GM23338 (cell line): ENCODE measurements around the gene DTNB. TPM values are rescaled to one million over a fixed set of nuclear protein-coding genes. Genes with fewer than 3 reads are reported as not detected.

Experiments used
- ATAC-seq: fragments of 200-7000 bp; cut with Tn5 transposase; 3 replicates; pipeline ENCODE4 v1.9.1; 2020
- DNase-seq: peaks from one replicate; pipeline ENCODE4 v3.0.0-alpha.2; 2015; ENCODE audit warnings: low spot score
- H2AFZ ChIP-seq: fragments of 200-600 bp; sonication (generic); 2 replicates; pipeline ENCODE4 v1.8.0; 2016; ENCODE audit warnings: antibody characterized with exemption, mild to moderate bottlenecking, moderate library complexity
- H3F3A ChIP-seq: fragments of 200-600 bp; sonication (generic); replicated peaks from 2 replicates; pipeline ENCODE4 v1.8.0; 2017; ENCODE audit warnings: antibody characterized with exemption, mixed run types, low read depth
- H3K27ac ChIP-seq: fragments of 200-600 bp; sonication (generic); 2 replicates; pipeline ENCODE4 v1.6.1; 2016; ENCODE audit warnings: low read depth
- H3K27me3 ChIP-seq: fragments of 200-600 bp; sonication (generic); 2 replicates; pipeline ENCODE4 v1.8.0; 2016; ENCODE audit warnings: mild to moderate bottlenecking, mixed run types, moderate library complexity; ENCODE audit not compliant: insufficient read depth
- H3K36me3 ChIP-seq: fragments of 200-600 bp; sonication (generic); 2 replicates; pipeline ENCODE4 v1.8.0; 2016; ENCODE audit warnings: mild to moderate bottlenecking; ENCODE audit not compliant: insufficient read depth
- H3K4me1 ChIP-seq: fragments of 200-600 bp; sonication (generic); 2 replicates; pipeline ENCODE4 v1.8.0; 2016; ENCODE audit warnings: mild to moderate bottlenecking, moderate library complexity; ENCODE audit not compliant: insufficient read depth
- H3K4me2 ChIP-seq: fragments of 200-600 bp; sonication (generic); 2 replicates; pipeline ENCODE4 v1.7.1; 2017; ENCODE audit warnings: mixed run types
- H3K4me3 ChIP-seq: fragments of 200-600 bp; sonication (generic); 2 replicates; pipeline ENCODE4 v1.6.1; 2016; ENCODE audit warnings: mixed run types
- H3K79me2 ChIP-seq: fragments of 200-600 bp; sonication (generic); replicated peaks from 2 replicates; pipeline ENCODE4 v1.8.0; 2017; ENCODE audit warnings: mild to moderate bottlenecking; ENCODE audit not compliant: insufficient read depth
- H3K9me2 ChIP-seq: fragments of 200-600 bp; sonication (generic); 2 replicates; pipeline ENCODE4 v1.8.0; 2017; ENCODE audit not compliant: insufficient read depth
- H4K20me1 ChIP-seq: fragments of 200-600 bp; sonication (generic); replicated peaks from 2 replicates; pipeline ENCODE4 v1.8.0; 2017; ENCODE audit warnings: mild to moderate bottlenecking; ENCODE audit not compliant: insufficient read depth
- H3K27ac Mint-ChIP-seq: 2 replicates; pipeline ENCODE4 v1.8.0; 2020; ENCODE audit warnings: inconsistent platforms, mild to moderate bottlenecking, moderate library complexity, mixed read lengths
- H3K27me3 Mint-ChIP-seq: 3 replicates; pipeline ENCODE4 v1.8.0; 2022; ENCODE audit warnings: low read depth, mild to moderate bottlenecking, moderate library complexity, mixed read lengths, inconsistent platforms; ENCODE audit not compliant: insufficient read depth, poor library complexity
- H3K36me3 Mint-ChIP-seq: 3 replicates; pipeline ENCODE4 v1.8.0; 2021; ENCODE audit warnings: low read depth, mild to moderate bottlenecking, inconsistent platforms, moderate library complexity, mixed read lengths
- H3K4me1 Mint-ChIP-seq: 3 replicates; pipeline ENCODE4 v1.8.0; 2020; ENCODE audit warnings: mild to moderate bottlenecking, inconsistent platforms, mixed read lengths
- H3K4me3 Mint-ChIP-seq: 3 replicates; pipeline ENCODE4 v1.8.0; 2021; ENCODE audit warnings: moderate library complexity, mild to moderate bottlenecking, inconsistent platforms, mixed read lengths
- H3K9me3 Mint-ChIP-seq: 3 replicates; pipeline ENCODE4 v1.8.0; 2020; ENCODE audit warnings: moderate library complexity, mild to moderate bottlenecking, inconsistent platforms, mixed read lengths
- CREB1 ChIP-seq: fragments of 250-450 bp; sonication (Bioruptor Pico); IDR thresholded peaks from 2 replicates; pipeline ENCODE4 v1.5.0; 2020; ENCODE audit warnings: low read depth, mild to moderate bottlenecking, moderate library complexity
- NANOG ChIP-seq: IDR thresholded peaks from 2 replicates; pipeline ENCODE4 v1.6.1; 2016; ENCODE audit warnings: antibody characterized with exemption, borderline replicate concordance
- STAT1 ChIP-seq: IDR thresholded peaks from one replicate; pipeline ENCODE4 v1.6.1; 2016; ENCODE audit warnings: antibody characterized with exemption; ENCODE audit not compliant: unreplicated experiment
- ZNF331 ChIP-seq: fragments of 250-450 bp; sonication (Bioruptor Pico); IDR thresholded peaks from 2 replicates; pipeline ENCODE4 v1.5.0; 2020; ENCODE audit warnings: low read depth, mild to moderate bottlenecking, moderate library complexity
- polyA plus RNA-seq: library from polyadenylated mRNA; unstranded; fragments of >200 nt; fragmentation: Nextera tagmentation; extraction: Ambion mirVana; gene quantifications from 2 replicates; pipeline ENCODE4 v1.2.1, GENCODE V29; 2016
- total RNA-seq: library from RNA; depleted of rRNA; stranded (reverse); fragments of >200 nt; shearing (Covaris generic); gene quantifications from 2 replicates; pipeline ENCODE4 v1.2.3, GENCODE V29; 2014
- TF ChIP-seq, protein P1 (sequence below), 2 experiments: fragments of 200-600 bp in 1 of 2; sonication (generic) in 1 of 2; conservative IDR thresholded peaks; 2 replicates each; pipeline versions ENCODE4 v1.5.1 to v1.6.1; 2016 to 2017; ENCODE audit warnings: antibody characterized with exemption in 2 of 2, low read depth in 2 of 2, mild to moderate bottlenecking in 2 of 2, moderate library complexity in 1 of 2
- TF ChIP-seq, protein P2 (sequence below): IDR thresholded peaks from one replicate; pipeline ENCODE4 v1.6.1; 2018; ENCODE audit warnings: antibody characterized with exemption; ENCODE audit not compliant: unreplicated experiment
- TF ChIP-seq, protein P3 (sequence below): fragments of 250-450 bp; sonication (Bioruptor Pico); IDR thresholded peaks from 2 replicates; pipeline ENCODE4 v1.5.0; 2020; ENCODE audit warnings: mild to moderate bottlenecking, moderate library complexity

Gene DTNB
- total and polyA plus RNA-seq, 2 experiments from 2014 or later: 22.1 to 29.4 TPM

DNA sequence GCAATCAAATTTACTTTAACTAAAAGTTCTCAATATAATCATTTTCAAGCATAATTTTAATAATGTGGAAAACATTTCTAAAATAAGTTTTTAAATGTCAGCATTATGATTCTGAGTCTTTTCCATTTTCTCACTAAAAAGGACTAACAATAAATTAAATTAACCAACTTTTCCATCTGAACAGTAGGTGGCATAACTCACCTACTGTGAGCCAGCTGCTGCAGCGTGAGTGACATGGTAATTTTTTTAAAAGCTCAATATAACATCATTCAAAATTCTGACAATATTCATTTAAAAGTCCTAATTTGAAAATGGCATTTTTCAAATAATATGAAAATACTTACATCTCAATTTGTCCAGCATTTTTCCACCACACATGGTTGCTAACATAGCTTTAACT lies 66.5 kb downstream of the DTNB start:
- no peaks in the 10 kb centered on the region for H3K36me3 ChIP-seq
- H2AFZ ChIP-seq: no peak overlapping the region
- H3K4me3 ChIP-seq: no peak overlapping the region
- H3F3A ChIP-seq: no peaks in the 10 kb centered on the region
- Mint-ChIP-seq H3K36me3 (no peaks in the 10 kb centered on the region), H3K9me3 (no peaks in the 10 kb centered on the region), H3K27ac (no peak overlapping the region), H3K4me3 (no peak overlapping the region), H3K27me3 (peaks cover 1% of the 10 kb centered on the region), H3K4me1 (peaks cover 3% of the 10 kb centered on the region; the same call in 1 of the 3 replicates)
- no peaks in the 10 kb centered on the region for H3K79me2 ChIP-seq
- DNase-seq (peak; percentile 25), ATAC-seq (no peak)
- H4K20me1 ChIP-seq: no peaks in the 10 kb centered on the region
- no peaks in the 10 kb centered on the region for H3K9me2 ChIP-seq
- no peak overlapping the region for H3K4me2 ChIP-seq
- TF ChIP-seq ZNF331 (no peak), NANOG (no peak)
- TF ChIP-seq, protein P1, sequence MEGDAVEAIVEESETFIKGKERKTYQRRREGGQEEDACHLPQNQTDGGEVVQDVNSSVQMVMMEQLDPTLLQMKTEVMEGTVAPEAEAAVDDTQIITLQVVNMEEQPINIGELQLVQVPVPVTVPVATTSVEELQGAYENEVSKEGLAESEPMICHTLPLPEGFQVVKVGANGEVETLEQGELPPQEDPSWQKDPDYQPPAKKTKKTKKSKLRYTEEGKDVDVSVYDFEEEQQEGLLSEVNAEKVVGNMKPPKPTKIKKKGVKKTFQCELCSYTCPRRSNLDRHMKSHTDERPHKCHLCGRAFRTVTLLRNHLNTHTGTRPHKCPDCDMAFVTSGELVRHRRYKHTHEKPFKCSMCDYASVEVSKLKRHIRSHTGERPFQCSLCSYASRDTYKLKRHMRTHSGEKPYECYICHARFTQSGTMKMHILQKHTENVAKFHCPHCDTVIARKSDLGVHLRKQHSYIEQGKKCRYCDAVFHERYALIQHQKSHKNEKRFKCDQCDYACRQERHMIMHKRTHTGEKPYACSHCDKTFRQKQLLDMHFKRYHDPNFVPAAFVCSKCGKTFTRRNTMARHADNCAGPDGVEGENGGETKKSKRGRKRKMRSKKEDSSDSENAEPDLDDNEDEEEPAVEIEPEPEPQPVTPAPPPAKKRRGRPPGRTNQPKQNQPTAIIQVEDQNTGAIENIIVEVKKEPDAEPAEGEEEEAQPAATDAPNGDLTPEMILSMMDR (conservative IDR thresholded peaks at IDR 0.05; ENCODE audit: low read depth in 2 of 2): peak; percentile 75 to 78
- H3K27ac ChIP-seq: no peak overlapping the region
- no peaks in the 10 kb centered on the region for H3K27me3 ChIP-seq
- H3K4me1 ChIP-seq: no peaks in the 10 kb centered on the region

DNA sequence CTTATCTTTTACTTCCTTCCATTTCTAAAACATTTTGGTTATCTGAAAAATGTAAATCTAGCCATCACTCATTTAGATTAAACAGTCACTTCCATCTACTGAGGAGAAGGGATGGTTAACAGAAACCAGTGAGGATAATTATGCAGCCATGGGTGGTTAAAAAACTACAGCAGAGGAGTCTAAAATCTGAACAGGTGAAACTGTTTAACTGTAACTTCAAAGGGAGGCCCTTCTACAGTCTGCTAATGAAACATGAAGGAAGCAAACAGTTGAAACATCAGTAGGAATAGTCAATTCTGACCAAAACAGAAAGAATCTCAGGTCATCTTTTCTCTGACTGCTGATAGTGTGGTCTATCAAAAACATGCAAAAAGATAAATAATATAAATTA lies 71.0 kb downstream of the DTNB start:
- no peaks in the 10 kb centered on the region for H3K79me2 ChIP-seq
- DNase-seq (no peak), ATAC-seq (no peak)
- peaks cover 3% of the 10 kb centered on the region for H3K27me3 Mint-ChIP-seq
- TF ChIP-seq, protein P2, sequence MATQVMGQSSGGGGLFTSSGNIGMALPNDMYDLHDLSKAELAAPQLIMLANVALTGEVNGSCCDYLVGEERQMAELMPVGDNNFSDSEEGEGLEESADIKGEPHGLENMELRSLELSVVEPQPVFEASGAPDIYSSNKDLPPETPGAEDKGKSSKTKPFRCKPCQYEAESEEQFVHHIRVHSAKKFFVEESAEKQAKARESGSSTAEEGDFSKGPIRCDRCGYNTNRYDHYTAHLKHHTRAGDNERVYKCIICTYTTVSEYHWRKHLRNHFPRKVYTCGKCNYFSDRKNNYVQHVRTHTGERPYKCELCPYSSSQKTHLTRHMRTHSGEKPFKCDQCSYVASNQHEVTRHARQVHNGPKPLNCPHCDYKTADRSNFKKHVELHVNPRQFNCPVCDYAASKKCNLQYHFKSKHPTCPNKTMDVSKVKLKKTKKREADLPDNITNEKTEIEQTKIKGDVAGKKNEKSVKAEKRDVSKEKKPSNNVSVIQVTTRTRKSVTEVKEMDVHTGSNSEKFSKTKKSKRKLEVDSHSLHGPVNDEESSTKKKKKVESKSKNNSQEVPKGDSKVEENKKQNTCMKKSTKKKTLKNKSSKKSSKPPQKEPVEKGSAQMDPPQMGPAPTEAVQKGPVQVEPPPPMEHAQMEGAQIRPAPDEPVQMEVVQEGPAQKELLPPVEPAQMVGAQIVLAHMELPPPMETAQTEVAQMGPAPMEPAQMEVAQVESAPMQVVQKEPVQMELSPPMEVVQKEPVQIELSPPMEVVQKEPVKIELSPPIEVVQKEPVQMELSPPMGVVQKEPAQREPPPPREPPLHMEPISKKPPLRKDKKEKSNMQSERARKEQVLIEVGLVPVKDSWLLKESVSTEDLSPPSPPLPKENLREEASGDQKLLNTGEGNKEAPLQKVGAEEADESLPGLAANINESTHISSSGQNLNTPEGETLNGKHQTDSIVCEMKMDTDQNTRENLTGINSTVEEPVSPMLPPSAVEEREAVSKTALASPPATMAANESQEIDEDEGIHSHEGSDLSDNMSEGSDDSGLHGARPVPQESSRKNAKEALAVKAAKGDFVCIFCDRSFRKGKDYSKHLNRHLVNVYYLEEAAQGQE: no peak
- TF ChIP-seq, protein P1 (conservative IDR thresholded peaks at IDR 0.05; ENCODE audit: low read depth in 2 of 2): no peak
- TF ChIP-seq CREB1 (CRISPR knock-in tag): no peak
- TF ChIP-seq, protein P3, sequence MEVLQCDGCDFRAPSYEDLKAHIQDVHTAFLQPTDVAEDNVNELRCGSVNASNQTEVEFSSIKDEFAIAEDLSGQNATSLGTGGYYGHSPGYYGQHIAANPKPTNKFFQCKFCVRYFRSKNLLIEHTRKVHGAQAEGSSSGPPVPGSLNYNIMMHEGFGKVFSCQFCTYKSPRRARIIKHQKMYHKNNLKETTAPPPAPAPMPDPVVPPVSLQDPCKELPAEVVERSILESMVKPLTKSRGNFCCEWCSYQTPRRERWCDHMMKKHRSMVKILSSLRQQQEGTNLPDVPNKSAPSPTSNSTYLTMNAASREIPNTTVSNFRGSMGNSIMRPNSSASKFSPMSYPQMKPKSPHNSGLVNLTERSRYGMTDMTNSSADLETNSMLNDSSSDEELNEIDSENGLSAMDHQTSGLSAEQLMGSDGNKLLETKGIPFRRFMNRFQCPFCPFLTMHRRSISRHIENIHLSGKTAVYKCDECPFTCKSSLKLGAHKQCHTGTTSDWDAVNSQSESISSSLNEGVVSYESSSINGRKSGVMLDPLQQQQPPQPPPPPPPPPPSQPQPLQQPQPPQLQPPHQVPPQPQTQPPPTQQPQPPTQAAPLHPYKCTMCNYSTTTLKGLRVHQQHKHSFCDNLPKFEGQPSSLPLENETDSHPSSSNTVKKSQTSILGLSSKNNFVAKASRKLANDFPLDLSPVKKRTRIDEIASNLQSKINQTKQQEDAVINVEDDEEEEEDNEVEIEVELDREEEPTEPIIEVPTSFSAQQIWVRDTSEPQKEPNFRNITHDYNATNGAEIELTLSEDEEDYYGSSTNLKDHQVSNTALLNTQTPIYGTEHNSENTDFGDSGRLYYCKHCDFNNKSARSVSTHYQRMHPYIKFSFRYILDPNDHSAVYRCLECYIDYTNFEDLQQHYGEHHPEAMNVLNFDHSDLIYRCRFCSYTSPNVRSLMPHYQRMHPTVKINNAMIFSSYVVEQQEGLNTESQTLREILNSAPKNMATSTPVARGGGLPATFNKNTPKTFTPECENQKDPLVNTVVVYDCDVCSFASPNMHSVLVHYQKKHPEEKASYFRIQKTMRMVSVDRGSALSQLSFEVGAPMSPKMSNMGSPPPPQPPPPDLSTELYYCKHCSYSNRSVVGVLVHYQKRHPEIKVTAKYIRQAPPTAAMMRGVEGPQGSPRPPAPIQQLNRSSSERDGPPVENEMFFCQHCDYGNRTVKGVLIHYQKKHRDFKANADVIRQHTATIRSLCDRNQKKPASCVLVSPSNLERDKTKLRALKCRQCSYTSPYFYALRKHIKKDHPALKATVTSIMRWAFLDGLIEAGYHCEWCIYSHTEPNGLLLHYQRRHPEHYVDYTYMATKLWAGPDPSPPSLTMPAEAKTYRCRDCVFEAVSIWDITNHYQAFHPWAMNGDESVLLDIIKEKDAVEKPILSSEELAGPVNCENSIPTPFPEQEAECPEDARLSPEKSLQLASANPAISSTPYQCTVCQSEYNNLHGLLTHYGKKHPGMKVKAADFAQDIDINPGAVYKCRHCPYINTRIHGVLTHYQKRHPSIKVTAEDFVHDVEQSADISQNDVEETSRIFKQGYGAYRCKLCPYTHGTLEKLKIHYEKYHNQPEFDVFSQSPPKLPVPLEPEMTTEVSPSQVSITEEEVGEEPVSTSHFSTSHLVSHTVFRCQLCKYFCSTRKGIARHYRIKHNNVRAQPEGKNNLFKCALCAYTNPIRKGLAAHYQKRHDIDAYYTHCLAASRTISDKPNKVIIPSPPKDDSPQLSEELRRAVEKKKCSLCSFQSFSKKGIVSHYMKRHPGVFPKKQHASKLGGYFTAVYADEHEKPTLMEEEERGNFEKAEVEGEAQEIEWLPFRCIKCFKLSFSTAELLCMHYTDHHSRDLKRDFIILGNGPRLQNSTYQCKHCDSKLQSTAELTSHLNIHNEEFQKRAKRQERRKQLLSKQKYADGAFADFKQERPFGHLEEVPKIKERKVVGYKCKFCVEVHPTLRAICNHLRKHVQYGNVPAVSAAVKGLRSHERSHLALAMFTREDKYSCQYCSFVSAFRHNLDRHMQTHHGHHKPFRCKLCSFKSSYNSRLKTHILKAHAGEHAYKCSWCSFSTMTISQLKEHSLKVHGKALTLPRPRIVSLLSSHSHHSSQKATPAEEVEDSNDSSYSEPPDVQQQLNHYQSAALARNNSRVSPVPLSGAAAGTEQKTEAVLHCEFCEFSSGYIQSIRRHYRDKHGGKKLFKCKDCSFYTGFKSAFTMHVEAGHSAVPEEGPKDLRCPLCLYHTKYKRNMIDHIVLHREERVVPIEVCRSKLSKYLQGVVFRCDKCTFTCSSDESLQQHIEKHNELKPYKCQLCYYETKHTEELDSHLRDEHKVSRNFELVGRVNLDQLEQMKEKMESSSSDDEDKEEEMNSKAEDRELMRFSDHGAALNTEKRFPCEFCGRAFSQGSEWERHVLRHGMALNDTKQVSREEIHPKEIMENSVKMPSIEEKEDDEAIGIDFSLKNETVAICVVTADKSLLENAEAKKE: no peak
- no peak for TF ChIP-seq STAT1
- no peak overlapping the region for H3K4me3 ChIP-seq
- no peaks in the 10 kb centered on the region for H3K9me2 ChIP-seq
- no peaks in the 10 kb centered on the region for H3K27me3 ChIP-seq
- no peaks in the 10 kb centered on the region for H4K20me1 ChIP-seq
- no peak overlapping the region for H3K27ac Mint-ChIP-seq
- H3F3A ChIP-seq: no peaks in the 10 kb centered on the region
- H2AFZ ChIP-seq: no peak overlapping the region
- H3K27ac ChIP-seq: no peak overlapping the region
- no peak overlapping the region for H3K4me2 ChIP-seq
- no peaks in the 10 kb centered on the region for H3K9me3 Mint-ChIP-seq
- no peaks in the 10 kb centered on the region for H3K36me3 ChIP-seq
- no peaks in the 10 kb centered on the region; the same call in 2 of the 3 replicates for H3K36me3 Mint-ChIP-seq
- peaks cover 2% of the 10 kb centered on the region; the same call in 1 of the 3 replicates for H3K4me1 Mint-ChIP-seq
- H3K4me1 ChIP-seq: no peaks in the 10 kb centered on the region
- H3K4me3 Mint-ChIP-seq: no peak overlapping the region
